NCI-H1417 treated with DMSO at 0.1 percent for 48 hours (cell line): ENCODE measurements around the gene KIRREL3.

Experiments
- DNase-seq: peaks from one replicate; lab custom pipeline; 2025; lab: John Stamatoyannopoulos, UW

KIRREL3 gene

DNA sequence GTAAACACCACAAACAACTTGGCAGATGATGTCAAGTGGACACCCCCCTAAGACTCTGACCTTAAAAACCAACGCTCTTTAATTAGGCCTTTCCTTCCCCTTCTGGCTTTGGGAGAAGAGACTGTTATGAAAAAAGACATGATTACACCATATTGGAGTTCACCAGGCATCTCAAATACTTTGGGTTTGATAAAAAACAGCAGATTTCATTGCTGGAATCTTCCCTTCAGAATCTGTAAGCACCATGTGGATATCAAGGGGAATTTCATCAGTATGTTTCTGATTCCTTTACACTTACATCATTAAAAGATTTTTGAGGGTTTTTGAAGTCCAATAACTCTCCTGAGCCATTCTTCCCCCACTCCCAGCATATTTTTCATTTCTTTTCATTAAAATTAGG, 85.6 kb downstream of the KIRREL3 start:
- DNase-seq, result no peak

GRCh38 chr11:126914166-126914565, 86.4 kb downstream of the KIRREL3 start:
- DNase-seq, result no peak

DNA sequence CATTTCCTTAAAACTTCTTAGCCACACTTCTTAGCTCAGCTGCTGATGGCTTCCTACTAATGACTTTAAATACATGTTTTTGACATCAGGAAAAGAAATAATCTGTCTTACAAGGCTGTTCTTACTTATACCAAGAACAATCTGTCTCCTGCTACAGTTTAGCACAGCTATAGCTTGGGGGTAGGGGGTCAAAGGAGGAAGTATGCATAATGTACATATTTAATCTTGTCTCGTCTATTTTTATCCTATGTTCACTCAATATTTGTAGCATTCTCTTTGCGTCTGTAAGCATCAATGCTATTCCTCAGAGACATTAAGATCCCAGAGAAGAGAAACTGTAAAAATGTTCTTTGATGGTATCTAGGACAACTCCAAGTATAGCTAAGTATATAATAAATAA, 96.0 kb downstream of the KIRREL3 start:
- DNase-seq, result no peak

DNA sequence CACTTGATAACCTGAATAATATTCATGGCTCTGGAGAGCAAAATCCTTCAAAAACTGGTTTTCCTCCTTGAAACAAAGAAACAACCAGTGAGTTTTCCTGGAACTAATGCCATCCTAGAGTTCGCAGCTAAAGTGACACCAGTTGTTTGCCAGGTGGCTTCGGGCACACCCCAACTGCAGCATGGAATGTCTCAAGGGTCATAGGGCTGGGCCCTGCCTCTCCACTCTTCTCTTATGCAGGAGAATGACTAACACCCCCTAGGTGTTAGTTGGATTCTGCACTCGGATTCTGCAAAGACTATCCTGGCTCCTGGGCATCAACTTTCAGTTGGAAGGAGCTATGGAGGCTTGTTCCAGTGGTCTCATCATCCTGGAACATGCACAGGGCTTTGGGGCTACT, 98.8 kb downstream of the KIRREL3 start:
- no peak for DNase-seq

- DNase-seq, result no peak
Measured at GRCh38 chr11:126899961-126900748, 100.4 kb downstream of the KIRREL3 start.

DNA sequence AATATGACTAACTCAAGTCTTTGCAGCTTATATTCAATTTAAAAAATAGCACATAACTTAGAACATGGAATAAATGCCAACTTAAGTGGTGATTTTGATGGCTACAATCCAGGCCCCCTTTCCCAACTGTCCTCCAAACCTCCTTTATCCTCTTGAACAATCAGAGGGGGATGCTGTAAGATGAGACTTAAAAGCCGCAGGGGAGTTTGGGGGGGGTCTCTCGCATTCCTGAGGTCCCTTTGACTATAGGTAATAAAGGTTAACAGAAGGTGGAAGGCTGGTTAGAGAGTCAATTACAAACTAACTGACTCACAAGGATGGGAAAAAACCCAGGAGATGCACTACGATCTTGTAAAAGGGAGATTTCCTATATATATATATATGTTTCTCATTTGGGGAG, 101.8 kb downstream of the KIRREL3 start:
- no peak for DNase-seq

- no peak for DNase-seq
Measured at GRCh38 chr11:126897430-126897829, 103.1 kb downstream of the KIRREL3 start.

- no peak for DNase-seq
Measured at GRCh38 chr11:126896025-126896424, 104.5 kb downstream of the KIRREL3 start.

- no peak for DNase-seq
Measured at GRCh38 chr11:126893796-126894195, 106.8 kb downstream of the KIRREL3 start.

GRCh38 chr11:126892756-126893155, 107.8 kb downstream of the KIRREL3 start:
- DNase-seq, result no peak

- no peak for DNase-seq
Measured at GRCh38 chr11:126891556-126892217, 108.9 kb downstream of the KIRREL3 start.

GRCh38 chr11:126890561-126890960, 110.0 kb downstream of the KIRREL3 start:
- no peak for DNase-seq

- DNase-seq, result no peak
Measured at GRCh38 chr11:126888115-126888712, 112.4 kb downstream of the KIRREL3 start.

GRCh38 chr11:126886636-126887035, 113.9 kb downstream of the KIRREL3 start:
- DNase-seq, result no peak

GRCh38 chr11:126886085-126886484, 114.5 kb downstream of the KIRREL3 start:
- no peak for DNase-seq

- no peak for DNase-seq
Measured at GRCh38 chr11:126884594-126884993, 116.0 kb downstream of the KIRREL3 start.

DNA sequence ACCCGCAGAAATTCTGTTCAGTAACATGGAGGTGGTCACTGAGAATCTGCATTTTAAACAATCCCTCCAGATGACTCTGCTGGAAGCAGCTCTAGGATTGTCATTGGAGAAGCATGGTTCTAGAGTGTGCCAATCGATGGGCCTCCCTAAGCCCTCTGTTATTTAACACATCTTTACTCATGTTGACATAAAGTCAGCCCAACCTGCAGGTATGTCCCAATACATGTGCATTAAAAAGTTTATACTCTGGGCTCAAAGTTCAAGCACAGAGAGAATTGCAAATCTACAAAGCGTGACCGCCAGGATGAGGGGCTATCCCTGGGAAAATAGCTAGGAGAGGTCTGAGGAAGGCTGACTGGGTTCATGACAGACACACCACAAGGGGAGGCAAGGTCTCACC, 116.4 kb downstream of the KIRREL3 start:
- DNase-seq, result no peak

- DNase-seq, result peak; percentile 67
Measured at GRCh38 chr11:126880872-126881271, 119.7 kb downstream of the KIRREL3 start.

GRCh38 chr11:126879516-126879915, 121.1 kb downstream of the KIRREL3 start:
- DNase-seq, result no peak

DNA sequence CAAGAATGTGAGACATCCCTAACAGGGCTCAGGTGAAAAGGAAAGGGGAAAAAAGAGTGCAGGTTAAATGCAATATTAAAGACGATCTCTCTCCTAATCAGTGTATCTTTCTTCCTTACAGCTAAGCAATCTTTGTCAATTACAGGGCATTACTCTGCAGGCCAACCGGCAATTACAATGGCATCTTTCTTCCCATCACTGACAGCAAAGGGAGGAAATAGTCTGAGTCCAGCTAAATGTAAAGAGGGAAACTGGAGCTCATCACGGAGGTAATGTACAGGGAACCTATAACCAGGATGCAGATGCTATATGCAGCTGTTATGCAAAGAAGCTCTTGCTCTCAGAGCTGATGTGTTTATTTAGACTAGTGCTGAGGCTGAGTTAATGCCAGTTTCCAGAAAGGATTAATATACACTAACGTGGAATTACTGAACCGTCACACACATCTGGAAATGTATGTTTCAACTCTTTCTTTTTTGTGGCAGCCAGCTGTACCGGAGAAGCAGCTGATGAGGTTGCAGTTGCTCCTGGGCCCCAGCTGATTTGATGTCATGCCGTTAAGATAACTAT, 121.6 kb downstream of the KIRREL3 start:
- no peak for DNase-seq

DNA sequence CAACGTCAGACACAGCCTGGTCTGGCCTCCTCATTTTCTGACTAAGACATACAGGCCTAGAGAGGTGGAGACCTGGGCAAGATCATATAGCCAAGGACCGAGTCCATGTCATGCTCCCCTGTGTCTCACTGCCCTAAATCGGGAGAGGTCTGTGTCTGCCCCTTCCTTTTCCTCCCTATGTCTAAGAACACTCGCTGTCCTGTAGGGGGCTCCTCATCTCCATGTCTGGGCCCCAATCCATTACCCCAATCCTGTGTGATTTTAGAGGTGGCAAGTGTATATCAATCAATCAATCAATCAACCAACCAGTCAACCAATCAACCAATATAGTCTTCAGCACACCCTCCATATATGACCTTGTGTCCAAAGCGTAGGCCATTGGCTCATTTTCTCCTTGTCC, 125.7 kb downstream of the KIRREL3 start:
- no peak for DNase-seq

DNA sequence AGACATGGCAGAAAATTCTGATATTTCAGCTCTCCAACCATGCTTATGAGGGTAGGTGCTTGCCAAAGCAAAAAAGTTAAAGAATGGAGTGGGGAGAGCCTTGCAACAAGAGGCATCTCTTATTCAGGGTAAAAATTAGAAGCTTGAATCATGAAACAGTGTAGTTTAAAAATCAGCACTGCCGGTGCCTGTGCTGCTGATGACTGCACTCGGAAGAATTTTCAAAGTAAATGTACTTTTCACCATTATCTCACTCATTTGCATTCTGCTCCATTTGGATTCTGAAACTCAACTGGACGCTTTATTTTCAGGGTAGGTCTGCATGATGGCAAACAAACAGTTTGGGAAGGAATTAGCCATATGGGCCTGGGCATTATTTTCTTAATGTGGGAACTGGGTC, 126.3 kb downstream of the KIRREL3 start:
- no peak for DNase-seq

- no peak for DNase-seq
Measured at GRCh38 chr11:126871792-126872191, 128.8 kb downstream of the KIRREL3 start.
